ENCODE measurements around the gene CABP7.
A peak's percentile ranks its signal among the peaks of the same experiment; 100 is the strongest.

The CABP7 gene

GRCh38 chr22:29772170-29772641 lies 52.4 kb downstream of the CABP7 start:
- H3K27ac Mint-ChIP-seq = no peak overlapping the region
- intact Hi-C loops (cut with micrococcal nuclease) = loop anchor here (5.0 kb wide), 1 partner anchor 230 kb away; no protein-coding TSS in a partner anchor
- H3K27me3 Mint-ChIP-seq = no peaks in the 10 kb centered on the region
- H3K4me3 Mint-ChIP-seq = no peak overlapping the region
- no peaks in the 10 kb centered on the region for H3K9me3 Mint-ChIP-seq
- H3K36me3 Mint-ChIP-seq (ENCODE audit: low read depth) = peaks cover 43% of the 10 kb centered on the region
- H3K4me1 Mint-ChIP-seq (ENCODE audit: low read depth) = peaks cover 11% of the 10 kb centered on the region

GRCh38 chr22:29773233-29773632 lies 53.4 kb downstream of the CABP7 start:
- Mint-ChIP-seq H3K36me3 (ENCODE audit: low read depth) (peaks cover 35% of the 10 kb centered on the region), H3K9me3 (no peaks in the 10 kb centered on the region), H3K27me3 (no peaks in the 10 kb centered on the region), H3K4me1 (ENCODE audit: low read depth) (peaks cover 5% of the 10 kb centered on the region), H3K4me3 (no peak overlapping the region), H3K27ac (no peak overlapping the region)
- intact Hi-C loops (cut with micrococcal nuclease) = loop anchor here (5.0 kb wide), 1 partner anchor 229 kb away; no protein-coding TSS in a partner anchor

DNA sequence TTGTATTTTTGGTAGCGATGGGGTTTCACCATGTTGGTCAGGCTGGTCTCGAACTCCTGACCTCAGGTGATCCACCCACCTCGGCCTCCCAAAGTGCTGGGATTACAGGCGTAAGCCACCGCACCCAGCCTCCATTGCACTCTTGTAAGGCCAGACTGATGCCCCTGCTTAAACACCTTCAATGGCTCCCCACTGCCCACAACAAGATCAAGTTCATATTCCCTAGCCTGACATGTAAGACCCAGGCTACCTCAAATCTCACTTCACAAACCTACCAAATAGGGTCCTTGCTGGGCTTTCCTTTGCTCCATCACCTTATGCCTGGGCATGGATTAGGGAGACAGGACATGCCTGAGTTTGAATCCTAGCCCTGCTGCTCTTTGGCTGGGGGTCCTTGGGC lies 60.4 kb downstream of the CABP7 start:
- Mint-ChIP-seq H3K4me3 (no peak overlapping the region), H3K4me1 (ENCODE audit: low read depth) (peaks cover 9% of the 10 kb centered on the region), H3K27ac (no peak overlapping the region), H3K36me3 (ENCODE audit: low read depth) (no peaks in the 10 kb centered on the region), H3K9me3 (no peaks in the 10 kb centered on the region), H3K27me3 (no peaks in the 10 kb centered on the region)
- intact Hi-C loops (cut with micrococcal nuclease) = no loop called here

GRCh38 chr22:29780748-29781676 lies 61.2 kb downstream of the CABP7 start:
- intact Hi-C loops (cut with micrococcal nuclease) = no loop called here
- Mint-ChIP-seq H3K27ac (peak overlapping the region; percentile 3), H3K36me3 (ENCODE audit: low read depth) (no peaks in the 10 kb centered on the region)

More at GRCh38 chr22:29780748-29781676, 61.2 kb downstream of the CABP7 start:
- Mint-ChIP-seq H3K4me3 (no peak overlapping the region), H3K4me1 (ENCODE audit: low read depth) (peaks cover 9% of the 10 kb centered on the region), H3K9me3 (no peaks in the 10 kb centered on the region), H3K27me3 (no peaks in the 10 kb centered on the region)
